GM21381 (cell line): Measurements from ENCODE around the gene NOMO2.
"Not testable (repeated sequence)": the region's sequence is repeated elsewhere in the genome, so short reads cannot be mapped to it uniquely, and the experiment has no call there.

Experiments used
- ATAC-seq: cut with Tn5 transposase; IDR thresholded peaks from one replicate; pipeline ENCODE4 v1.9.1; 2021; ENCODE audit warnings: mild to moderate bottlenecking, moderate library complexity; ENCODE audit not compliant: unreplicated experiment

NOMO2 gene

GRCh38 chr16:18561727-18562314 is at the start of gene NOMO2:
NOMO2 (minus strand) TSS chr16:18562097; CDS start chr16:18562040, 57 bp downstream.
- peak; percentile 95 for ATAC-seq

- ATAC-seq: not testable (repeated sequence)
These were observed 48.4 kb upstream of the NOMO2 start for GRCh38 chr16:18610147-18610803.

GRCh38 chr16:18608271-18608670 is 46.4 kb upstream of the NOMO2 start:
- ATAC-seq: not testable (repeated sequence)

DNA sequence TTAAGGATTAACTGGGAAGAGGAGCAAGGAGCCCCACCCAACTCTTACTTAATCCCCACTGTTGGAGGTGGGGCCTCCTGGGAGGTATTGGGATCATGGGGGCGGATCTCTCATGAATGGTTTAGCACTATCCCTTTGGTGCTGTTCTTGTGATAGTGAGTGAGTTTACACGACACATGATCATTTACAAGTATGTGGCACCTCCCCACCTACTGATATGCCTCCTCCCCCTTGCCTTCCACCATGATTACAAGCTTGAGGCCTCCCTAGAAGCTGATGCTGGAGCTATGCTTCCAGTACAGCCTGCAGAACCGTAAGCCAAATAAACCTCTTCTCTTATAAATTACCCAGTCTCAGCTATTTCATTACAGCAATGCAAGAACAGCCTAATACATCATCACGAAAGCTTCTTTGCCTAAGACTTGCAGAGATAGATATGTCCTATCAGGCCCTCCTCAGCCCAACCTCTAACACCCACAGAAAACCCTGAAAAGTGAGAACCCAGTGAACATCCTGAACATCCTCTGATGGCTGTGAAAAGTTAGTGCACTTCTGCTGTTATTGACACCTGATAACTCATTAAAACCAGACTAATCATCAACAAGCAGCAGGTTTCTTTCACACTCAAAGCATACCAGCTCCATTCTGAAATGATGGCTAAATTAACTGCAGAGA is 41.8 kb upstream of the NOMO2 start:
- ATAC-seq: not testable (repeated sequence)

- not testable (repeated sequence) for ATAC-seq
These were observed 36.7 kb upstream of the NOMO2 start for GRCh38 chr16:18598582-18598981.

GRCh38 chr16:18597734-18598133 is 35.8 kb upstream of the NOMO2 start:
- not testable (repeated sequence) for ATAC-seq

- not testable (repeated sequence) for ATAC-seq
These were observed 35.4 kb upstream of the NOMO2 start for GRCh38 chr16:18597319-18597718.

DNA sequence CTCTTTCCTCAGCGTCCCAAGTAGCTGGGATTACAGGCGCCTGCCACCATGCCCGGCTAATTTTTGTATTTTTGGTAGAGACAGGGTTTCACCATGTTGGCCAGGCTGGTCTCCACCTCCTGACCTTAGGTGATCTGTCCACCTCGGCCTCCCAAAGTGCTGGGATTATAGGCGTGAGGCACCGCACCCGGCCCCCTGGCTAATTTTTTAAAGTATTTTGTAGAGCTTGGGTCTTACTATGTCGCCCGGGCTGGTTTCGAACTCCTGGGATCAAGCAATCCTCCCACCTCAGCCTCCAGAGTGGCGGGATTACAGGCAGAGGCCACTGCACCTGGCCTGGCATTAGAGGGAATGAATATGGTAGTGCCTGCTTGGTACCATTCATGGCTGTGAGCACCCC is 33.9 kb upstream of the NOMO2 start:
- ATAC-seq: not testable (repeated sequence)

DNA sequence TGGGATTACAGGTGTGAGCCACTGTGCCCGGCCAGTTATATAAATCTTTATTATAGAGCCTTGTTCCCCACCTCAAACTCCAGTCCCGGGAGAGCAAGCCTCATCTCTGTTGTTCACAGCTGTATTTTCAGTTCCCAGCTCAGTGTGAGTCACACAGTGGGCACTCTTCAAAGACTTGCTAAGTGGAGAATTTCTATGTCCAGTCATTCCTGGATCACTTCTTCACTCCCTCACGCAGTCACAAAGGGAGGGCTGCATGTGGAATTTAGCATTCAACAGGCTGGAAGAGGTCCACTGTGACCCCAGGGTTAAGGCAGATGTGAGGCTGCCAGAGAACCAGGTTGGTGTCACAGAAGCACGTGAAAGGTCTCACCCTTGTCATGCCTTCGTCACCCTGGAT is 33.0 kb upstream of the NOMO2 start:
- peak; percentile 41 for ATAC-seq

DNA sequence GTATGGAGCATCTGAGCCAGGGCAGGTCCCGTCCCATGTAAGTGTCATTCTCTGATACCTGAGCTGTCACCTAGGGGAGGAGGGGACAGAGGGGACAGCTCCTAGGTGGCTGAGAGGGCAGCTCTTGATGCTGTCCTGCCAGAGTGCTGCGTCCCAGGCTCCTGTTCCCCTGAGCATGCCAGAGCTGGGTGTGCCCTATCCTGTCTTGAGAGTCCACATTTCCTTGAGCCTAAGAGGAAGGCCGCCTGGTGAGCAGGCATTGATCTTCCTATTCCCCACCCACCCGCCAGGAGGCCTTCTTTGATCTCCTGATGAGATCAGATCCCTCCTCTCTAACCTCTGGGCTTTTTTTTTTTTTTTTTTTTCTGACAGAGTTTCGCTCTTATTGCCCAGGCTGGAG is 32.0 kb upstream of the NOMO2 start:
- ATAC-seq: not testable (repeated sequence)

DNA sequence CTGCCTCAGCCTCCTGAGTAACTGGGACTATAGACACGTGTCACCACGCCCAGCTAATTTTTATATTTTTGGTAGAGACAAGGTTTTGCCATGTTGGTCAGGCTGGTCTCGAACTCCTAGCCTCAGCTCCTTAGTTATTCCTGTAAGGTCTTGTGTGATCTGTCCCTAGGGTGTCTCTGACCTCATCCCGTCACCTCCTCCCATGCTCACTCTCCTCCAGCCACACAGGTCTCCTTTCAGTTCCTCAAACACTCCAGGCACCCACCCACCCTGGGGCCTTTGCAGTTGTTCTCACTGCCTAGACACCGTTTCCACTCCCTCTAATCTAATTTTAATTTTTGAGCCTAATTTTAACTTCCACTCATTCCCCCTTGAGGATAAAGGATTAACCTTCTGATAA is 31.1 kb upstream of the NOMO2 start:
- not testable (repeated sequence) for ATAC-seq

DNA sequence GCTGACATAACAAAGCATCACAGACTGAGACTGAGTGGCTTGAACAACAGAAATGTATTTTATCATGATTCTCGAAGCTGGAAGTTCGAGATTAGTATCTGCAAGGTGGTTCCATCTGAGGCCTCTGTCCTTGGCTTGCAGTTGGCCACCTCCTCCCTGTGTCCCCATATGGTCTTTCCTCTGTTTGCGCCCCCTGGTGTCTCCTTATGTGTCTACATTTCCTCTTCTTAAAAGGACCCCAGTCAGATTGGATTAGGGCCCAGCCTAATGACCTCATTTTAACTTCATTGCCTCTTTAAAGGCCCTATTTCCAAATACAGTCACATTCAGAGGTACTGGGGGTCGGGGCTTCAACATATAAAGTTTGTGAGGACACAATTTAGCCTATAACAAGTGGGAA is 30.0 kb upstream of the NOMO2 start:
- not testable (repeated sequence) for ATAC-seq

- ATAC-seq: not testable (repeated sequence)
These were observed 29.5 kb upstream of the NOMO2 start for GRCh38 chr16:18591441-18591840.

DNA sequence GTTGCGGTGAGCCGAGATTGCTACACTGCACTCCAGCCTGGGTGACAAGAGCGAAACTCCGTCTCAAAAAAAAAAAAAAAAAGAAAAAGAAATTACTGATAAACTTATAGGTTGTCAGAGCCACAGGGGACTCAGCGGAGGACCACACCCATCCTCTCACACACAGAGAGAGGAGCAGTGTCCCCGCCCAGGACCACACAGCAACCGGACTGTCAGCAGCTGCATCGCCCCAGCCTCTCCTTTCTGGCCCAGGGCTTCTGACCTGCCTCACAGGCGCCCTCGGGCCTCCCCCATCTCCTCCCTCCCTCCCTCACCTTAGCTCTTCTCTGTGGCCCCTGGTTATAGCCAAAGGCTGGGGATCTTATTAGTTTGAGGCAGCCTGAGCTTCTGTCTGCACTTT is 27.9 kb upstream of the NOMO2 start:
- ATAC-seq: not testable (repeated sequence)

- not testable (repeated sequence) for ATAC-seq
These were observed 25.0 kb upstream of the NOMO2 start for GRCh38 chr16:18586560-18587540.

GRCh38 chr16:18585789-18586188 is 23.9 kb upstream of the NOMO2 start:
- not testable (repeated sequence) for ATAC-seq

DNA sequence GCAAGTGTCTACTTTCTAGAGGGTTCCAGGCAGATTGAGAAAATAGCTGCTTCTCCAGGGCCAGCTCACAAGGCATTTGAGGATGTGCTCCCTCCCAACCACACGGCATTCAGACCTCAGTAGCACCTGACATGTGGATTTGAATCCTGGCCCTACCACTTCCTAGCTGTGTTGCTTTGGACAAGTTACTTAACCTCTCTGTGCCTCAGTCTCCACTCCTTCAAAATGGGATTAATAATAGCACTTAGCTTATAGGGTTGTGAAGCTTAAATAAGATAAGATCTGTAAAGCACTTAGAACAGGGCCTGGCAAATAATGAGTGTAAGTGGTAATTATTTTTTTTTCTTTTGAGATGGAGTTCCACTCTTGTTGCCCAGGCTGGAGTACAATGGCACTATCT is 21.0 kb upstream of the NOMO2 start:
- no peak for ATAC-seq

DNA sequence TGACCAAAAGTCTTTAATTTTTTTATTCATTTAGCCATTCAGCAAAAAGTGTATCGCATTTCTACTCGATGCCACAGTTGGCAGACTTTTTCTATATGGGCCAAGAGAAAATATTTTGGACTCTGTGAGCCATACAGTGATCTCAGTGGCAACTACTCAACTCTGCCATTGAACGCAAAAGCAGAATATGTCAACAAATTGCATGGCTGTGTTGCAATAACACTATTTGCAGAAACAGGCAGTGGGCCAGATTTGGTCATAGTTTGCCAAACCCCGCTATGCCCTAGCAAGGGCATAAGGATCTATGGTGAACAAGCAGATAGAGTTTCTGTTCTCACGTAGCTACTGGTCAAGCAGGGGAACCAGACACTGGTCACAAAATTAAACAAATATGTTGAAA is 18.5 kb upstream of the NOMO2 start:
- ATAC-seq: not testable (repeated sequence)

GRCh38 chr16:18579261-18579660 is 17.4 kb upstream of the NOMO2 start:
- not testable (repeated sequence) for ATAC-seq

DNA sequence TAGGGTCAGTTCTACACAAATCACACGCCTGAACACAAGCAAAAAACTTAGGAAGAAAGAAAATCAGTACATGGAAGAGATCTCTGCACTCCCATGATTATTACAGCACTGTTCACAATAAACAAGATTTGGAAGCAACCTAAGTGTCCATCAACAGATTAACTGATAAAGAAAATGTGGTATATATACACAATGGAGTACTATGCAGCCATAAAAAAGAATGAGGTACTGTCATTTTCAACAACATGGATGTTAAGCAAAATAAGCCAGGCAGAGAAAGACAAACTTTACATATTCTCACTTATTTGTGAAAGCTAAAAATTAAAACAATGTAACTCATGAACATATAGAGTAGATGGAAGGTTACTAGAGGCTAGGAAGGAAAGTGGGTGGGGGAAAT is 16.0 kb upstream of the NOMO2 start:
- ATAC-seq: not testable (repeated sequence)

DNA sequence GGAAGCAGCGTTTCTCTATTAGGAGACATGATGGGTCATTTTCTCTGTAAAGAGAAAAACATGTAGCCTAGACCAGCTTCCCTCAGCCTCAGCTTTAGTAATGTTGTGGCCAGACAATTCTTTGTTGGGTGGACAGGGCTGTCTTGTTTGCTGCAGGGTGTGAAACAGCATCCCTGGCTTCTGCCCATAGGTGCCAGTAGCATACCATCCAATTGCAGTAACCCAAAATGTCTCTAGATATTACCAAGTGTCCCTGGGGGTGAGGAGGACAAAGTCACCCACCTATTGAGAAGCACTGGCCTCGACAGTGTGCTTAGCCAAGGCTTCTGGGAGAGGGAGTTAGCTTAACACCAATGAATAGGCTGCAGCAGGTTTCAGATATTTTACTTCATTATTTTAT is 14.0 kb upstream of the NOMO2 start:
- not testable (repeated sequence) for ATAC-seq
